ENCODE measurements around the gene ZNF611. TPM values are rescaled to one million over a fixed set of nuclear protein-coding genes. Genes with fewer than 3 reads are reported as not detected.

Gene ZNF611
- total and polyA plus RNA-seq, 2 of the 13 experiments (the other 11 are each of a cell fraction or from before 2014, with no cell fraction given) = 2.7 to 4.1 TPM

DNA sequence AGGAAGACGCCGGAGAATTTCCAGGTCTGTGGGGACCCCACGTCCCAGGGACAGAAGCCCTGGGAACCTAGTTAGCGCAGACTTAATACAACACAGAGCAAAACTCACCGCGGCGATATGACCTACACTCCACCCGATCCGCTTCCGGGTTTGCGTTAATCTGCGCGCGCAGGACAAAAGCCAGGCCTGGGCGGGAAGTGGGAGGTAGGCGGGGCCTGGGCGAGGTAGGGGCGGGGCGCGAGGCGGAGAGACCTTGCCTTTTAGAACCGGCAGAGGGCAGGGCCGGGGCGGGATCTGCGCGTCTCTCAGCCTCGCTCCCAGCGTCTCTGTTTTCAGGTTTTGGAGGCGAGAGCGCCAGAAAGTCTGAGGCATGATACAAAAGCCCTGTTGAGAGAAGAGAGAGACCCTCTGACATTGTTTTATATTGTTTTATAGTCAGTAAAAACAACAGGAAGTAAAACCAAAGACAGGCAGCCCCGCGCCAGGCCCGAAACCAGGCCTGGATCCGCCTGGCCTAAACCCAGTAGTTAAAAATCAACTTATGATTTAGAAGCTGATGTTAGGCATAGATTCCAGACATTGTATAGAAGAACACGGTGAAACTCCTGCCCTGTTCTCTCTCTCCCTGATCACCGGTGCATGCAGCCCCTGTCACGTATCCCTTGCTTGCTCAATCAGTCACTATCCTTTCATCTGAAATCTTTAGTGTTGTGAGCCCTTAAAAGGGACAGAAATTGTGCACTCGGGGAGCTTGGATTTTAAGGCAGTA lies at the start of gene ZNF611 (continued):
- TF ChIP-seq, protein P1, sequence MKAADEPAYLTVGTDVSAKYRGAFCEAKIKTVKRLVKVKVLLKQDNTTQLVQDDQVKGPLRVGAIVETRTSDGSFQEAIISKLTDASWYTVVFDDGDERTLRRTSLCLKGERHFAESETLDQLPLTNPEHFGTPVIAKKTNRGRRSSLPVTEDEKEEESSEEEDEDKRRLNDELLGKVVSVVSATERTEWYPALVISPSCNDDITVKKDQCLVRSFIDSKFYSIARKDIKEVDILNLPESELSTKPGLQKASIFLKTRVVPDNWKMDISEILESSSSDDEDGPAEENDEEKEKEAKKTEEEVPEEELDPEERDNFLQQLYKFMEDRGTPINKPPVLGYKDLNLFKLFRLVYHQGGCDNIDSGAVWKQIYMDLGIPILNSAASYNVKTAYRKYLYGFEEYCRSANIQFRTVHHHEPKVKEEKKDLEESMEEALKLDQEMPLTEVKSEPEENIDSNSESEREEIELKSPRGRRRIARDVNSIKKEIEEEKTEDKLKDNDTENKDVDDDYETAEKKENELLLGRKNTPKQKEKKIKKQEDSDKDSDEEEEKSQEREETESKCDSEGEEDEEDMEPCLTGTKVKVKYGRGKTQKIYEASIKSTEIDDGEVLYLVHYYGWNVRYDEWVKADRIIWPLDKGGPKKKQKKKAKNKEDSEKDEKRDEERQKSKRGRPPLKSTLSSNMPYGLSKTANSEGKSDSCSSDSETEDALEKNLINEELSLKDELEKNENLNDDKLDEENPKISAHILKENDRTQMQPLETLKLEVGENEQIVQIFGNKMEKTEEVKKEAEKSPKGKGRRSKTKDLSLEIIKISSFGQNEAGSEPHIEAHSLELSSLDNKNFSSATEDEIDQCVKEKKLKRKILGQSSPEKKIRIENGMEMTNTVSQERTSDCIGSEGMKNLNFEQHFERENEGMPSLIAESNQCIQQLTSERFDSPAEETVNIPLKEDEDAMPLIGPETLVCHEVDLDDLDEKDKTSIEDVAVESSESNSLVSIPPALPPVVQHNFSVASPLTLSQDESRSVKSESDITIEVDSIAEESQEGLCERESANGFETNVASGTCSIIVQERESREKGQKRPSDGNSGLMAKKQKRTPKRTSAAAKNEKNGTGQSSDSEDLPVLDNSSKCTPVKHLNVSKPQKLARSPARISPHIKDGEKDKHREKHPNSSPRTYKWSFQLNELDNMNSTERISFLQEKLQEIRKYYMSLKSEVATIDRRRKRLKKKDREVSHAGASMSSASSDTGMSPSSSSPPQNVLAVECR (CRISPR knock-in tag; IDR thresholded peaks at IDR 0.05; ENCODE audit: borderline replicate concordance) = peak; percentile 56; the same call in 1 of the 2 replicates
- peak; percentile 42; the same call in 1 of the 2 replicates for TF ChIP-seq RAD21 (CRISPR knock-in tag; IDR thresholded peaks at IDR 0.05)
- TF ChIP-seq KDM6A (CRISPR knock-in tag; IDR thresholded peaks at IDR 0.05; ENCODE audit: low read depth) = no peak
- TF ChIP-seq SRSF9 (IDR thresholded peaks at IDR 0.05; ENCODE audit: borderline replicate concordance, insufficient read depth, low read depth, low read length, poor library complexity, severe bottlenecking) = no peak
- TF ChIP-seq TARDBP (CRISPR knock-in tag; IDR thresholded peaks at IDR 0.05) = no peak
- TF ChIP-seq, protein P2, sequence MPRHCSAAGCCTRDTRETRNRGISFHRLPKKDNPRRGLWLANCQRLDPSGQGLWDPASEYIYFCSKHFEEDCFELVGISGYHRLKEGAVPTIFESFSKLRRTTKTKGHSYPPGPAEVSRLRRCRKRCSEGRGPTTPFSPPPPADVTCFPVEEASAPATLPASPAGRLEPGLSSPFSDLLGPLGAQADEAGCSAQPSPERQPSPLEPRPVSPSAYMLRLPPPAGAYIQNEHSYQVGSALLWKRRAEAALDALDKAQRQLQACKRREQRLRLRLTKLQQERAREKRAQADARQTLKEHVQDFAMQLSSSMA (CRISPR knock-in tag; IDR thresholded peaks at IDR 0.05) = no peak
- TF ChIP-seq, protein P3, sequence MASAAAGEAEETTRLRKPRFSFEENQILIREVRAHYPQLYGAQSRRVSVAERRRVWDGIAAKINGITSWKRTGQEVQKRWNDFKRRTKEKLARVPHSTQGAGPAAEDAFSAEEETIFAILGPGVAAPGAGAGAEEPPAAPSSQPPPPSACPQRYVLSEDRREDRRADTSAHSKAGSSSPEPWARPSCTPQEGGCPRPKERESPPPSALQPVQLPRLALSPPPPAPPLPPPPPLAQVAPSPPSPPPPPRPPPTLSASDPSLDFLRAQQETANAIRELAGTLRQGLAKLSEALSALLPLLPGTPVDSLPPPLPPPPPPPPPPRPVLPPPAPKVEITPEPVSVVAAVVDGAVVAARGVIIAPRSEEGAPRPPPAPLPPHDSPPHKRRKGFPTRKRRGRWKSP (CRISPR knock-in tag; IDR thresholded peaks at IDR 0.05) = no peak
- TF ChIP-seq, protein P4, sequence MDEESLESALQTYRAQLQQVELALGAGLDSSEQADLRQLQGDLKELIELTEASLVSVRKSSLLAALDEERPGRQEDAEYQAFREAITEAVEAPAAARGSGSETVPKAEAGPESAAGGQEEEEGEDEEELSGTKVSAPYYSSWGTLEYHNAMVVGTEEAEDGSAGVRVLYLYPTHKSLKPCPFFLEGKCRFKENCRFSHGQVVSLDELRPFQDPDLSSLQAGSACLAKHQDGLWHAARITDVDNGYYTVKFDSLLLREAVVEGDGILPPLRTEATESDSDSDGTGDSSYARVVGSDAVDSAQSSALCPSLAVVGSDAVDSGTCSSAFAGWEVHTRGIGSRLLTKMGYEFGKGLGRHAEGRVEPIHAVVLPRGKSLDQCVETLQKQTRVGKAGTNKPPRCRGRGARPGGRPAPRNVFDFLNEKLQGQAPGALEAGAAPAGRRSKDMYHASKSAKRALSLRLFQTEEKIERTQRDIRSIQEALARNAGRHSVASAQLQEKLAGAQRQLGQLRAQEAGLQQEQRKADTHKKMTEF (CRISPR knock-in tag; IDR thresholded peaks at IDR 0.05) = 0 out of 2 replicates have a peak, but pooled peaks have one; percentile 18
- TF ChIP-seq, protein P5, sequence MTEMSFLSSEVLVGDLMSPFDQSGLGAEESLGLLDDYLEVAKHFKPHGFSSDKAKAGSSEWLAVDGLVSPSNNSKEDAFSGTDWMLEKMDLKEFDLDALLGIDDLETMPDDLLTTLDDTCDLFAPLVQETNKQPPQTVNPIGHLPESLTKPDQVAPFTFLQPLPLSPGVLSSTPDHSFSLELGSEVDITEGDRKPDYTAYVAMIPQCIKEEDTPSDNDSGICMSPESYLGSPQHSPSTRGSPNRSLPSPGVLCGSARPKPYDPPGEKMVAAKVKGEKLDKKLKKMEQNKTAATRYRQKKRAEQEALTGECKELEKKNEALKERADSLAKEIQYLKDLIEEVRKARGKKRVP (CRISPR knock-in tag; IDR thresholded peaks at IDR 0.05) = no peak
- TF ChIP-seq RBM39 (IDR thresholded peaks at IDR 0.05; ENCODE audit: low read depth, low read length, poor library complexity, severe bottlenecking) = no peak
- TF ChIP-seq KDM3A (CRISPR knock-in tag; IDR thresholded peaks at IDR 0.05; ENCODE audit: low read depth) = no peak
- TF ChIP-seq ZNF615 (CRISPR knock-in tag; IDR thresholded peaks at IDR 0.05; ENCODE audit: borderline replicate concordance) = no peak
- TF ChIP-seq TEAD3 (CRISPR knock-in tag; optimal IDR thresholded peaks at IDR 0.05; ENCODE audit: borderline replicate concordance) = no peak
- no peak for TF ChIP-seq RARG (CRISPR knock-in tag; IDR thresholded peaks at IDR 0.05; ENCODE audit: low read depth)
- no peak for TF ChIP-seq GATAD2A (CRISPR knock-in tag; IDR thresholded peaks at IDR 0.05)
- no peak for TF ChIP-seq MEIS2 (CRISPR knock-in tag; IDR thresholded peaks at IDR 0.05)
- TF ChIP-seq PAWR (CRISPR knock-in tag; IDR thresholded peaks at IDR 0.05; ENCODE audit: borderline replicate concordance) = no peak
- TF ChIP-seq ZBTB20 (CRISPR knock-in tag; IDR thresholded peaks at IDR 0.05; ENCODE audit: borderline replicate concordance, low read depth) = no peak

Data from HepG2 (cell line).